ENCODE data around the gene SHLD1.
"Not testable (repeated sequence)": the region's sequence is repeated elsewhere in the genome, so short reads cannot be mapped to it uniquely, and the experiment has no call there.

SHLD1 gene

DNA sequence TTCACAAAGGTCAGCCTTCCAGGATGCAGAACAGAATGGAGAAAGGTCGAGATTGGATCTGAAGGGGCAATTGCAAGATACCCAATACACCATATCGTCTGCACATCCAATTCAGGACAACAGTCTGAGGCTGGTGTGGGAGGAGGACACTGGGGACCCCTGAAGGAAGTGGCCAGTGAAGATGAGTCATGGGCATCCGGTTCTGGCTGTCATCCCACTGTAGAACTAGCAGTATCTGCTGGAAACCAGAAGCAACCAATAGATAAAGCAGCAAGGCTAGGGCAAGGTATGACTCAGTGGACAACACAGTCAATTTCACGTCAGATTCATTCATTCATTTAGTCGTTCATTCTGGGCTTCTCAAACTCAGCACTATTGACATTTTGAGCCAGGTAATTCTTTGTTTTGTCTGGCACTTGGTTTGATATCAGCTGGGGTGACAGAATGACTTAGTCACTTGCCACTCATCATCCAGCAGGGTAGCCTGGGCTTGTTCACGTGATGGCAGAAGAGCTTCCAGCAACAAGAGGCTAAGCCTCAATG, 30.3 kb upstream of the SHLD1 start:
- H3K9me3 ChIP-seq (ENCODE audit: control insufficient read depth, insufficient read depth, low read length): no peaks in the 10 kb centered on the region
- H3K27ac ChIP-seq (ENCODE audit: low read length): no peak overlapping the region
- H3K36me3 ChIP-seq (ENCODE audit: control insufficient read depth, insufficient read depth, low read length): no peaks in the 10 kb centered on the region
- no peaks in the 10 kb centered on the region for H3K27me3 ChIP-seq (ENCODE audit: control insufficient read depth, insufficient read depth, low read length)
- DNase-seq (ENCODE audit: low read depth, low spot score): no peak
- WGBS (ENCODE audit: insufficient coverage, insufficient read length): no CpG with 5 or more reads among the region's 6 CpGs
- no peak overlapping the region for H3K4me3 ChIP-seq (ENCODE audit: low read length)
- H3K4me1 ChIP-seq (ENCODE audit: control insufficient read depth, insufficient read depth, low read length): no peaks in the 10 kb centered on the region

DNA sequence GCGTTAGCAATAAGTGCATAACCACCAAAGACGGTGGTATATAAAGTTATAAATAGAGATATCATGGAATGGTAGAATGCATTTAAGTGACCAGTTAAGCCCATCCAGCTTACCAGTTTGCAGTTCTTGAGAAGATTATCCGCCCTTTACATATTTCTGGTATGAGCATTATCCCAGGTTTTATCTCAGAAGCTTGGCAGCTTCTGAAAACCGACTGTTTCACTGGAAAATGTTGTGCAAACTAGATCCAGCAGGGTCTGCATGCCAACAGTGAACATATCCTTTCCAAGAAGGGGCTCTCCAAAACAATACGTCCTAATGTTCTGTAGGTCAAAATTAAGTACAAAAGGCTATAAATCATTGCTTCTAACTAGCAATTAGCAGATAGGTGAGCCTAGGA, 29.5 kb upstream of the SHLD1 start:
- Histone ChIP-seq H3K4me1 (ENCODE audit: control insufficient read depth, insufficient read depth, low read length) (no peaks in the 10 kb centered on the region), H3K27ac (ENCODE audit: low read length) (no peak overlapping the region), H3K36me3 (ENCODE audit: control insufficient read depth, insufficient read depth, low read length) (no peaks in the 10 kb centered on the region), H3K4me3 (ENCODE audit: low read length) (no peak overlapping the region), H3K27me3 (ENCODE audit: control insufficient read depth, insufficient read depth, low read length) (no peaks in the 10 kb centered on the region), H3K9me3 (ENCODE audit: control insufficient read depth, insufficient read depth, low read length) (no peaks in the 10 kb centered on the region)
- DNase-seq (ENCODE audit: low read depth, low spot score): no peak
- WGBS (ENCODE audit: insufficient coverage, insufficient read length): no CpG with 5 or more reads among the region's 5 CpGs

DNA sequence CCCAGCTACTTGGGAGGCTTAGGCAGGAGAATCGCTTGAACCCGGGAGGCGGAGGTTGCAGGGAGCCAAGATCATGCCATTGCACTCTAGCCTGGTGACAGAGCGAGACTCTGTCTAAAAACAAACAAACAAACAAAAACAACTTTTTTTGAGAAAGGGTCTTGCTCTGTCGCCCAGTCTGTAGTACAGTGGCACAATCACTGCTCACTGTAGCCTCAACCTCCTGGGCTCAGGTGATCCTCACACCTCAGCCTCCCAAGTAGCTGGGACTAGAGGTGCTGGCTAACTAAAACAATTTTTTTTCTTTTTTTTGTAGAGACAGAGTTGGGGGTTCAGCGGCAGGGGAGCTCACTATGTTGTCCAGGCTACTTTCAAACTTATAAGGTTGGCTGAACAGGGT, 28.8 kb upstream of the SHLD1 start:
- WGBS (ENCODE audit: insufficient coverage, insufficient read length): no CpG with 5 or more reads among the region's 6 CpGs
- H3K9me3 ChIP-seq (ENCODE audit: control insufficient read depth, insufficient read depth, low read length); H3K4me3 ChIP-seq (ENCODE audit: low read length); H3K27ac ChIP-seq (ENCODE audit: low read length); H3K27me3 ChIP-seq (ENCODE audit: control insufficient read depth, insufficient read depth, low read length); H3K36me3 ChIP-seq (ENCODE audit: control insufficient read depth, insufficient read depth, low read length); DNase-seq (ENCODE audit: low read depth, low spot score); H3K4me1 ChIP-seq (ENCODE audit: control insufficient read depth, insufficient read depth, low read length): not testable (repeated sequence)

DNA sequence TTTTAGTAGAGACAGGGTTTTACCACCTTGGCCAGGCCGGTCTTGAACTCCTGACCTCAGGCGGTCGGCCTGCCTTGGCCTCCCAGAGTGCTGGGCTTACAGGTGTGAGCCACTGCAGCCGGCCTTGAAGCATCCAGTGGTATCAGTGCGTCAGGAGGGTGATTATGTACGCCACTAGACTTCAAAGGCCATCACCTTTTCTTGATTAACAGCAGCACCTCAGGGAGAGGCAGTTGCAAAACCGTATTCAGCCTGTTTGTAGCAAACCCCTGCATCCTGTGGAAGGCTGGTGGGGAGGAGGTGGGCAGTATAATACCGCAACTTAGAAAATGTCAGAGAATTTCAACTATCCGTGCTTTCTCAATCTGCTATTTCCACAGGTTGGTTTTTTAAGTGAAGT, 27.3 kb upstream of the SHLD1 start:
- H3K4me1 ChIP-seq (ENCODE audit: control insufficient read depth, insufficient read depth, low read length): no peaks in the 10 kb centered on the region
- H3K27me3 ChIP-seq (ENCODE audit: control insufficient read depth, insufficient read depth, low read length): no peaks in the 10 kb centered on the region

DNA sequence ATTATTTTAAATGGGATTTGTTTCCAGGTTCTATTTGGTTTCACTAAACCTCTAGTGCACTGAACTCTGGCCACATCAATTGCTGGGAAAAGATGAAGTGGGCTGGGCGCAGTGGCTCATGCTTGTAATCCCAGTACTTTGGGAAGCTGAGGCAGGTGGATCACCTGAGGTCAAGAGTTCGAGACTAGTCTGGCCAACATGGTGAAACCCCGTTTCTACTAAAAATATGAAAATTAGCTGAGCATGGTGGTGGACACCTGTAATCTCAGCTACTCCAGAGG, 25.1 kb upstream of the SHLD1 start:
- not testable (repeated sequence) for H3K27me3 ChIP-seq (ENCODE audit: control insufficient read depth, insufficient read depth, low read length); H3K4me3 ChIP-seq (ENCODE audit: low read length); H3K9me3 ChIP-seq (ENCODE audit: control insufficient read depth, insufficient read depth, low read length); H3K36me3 ChIP-seq (ENCODE audit: control insufficient read depth, insufficient read depth, low read length); H3K27ac ChIP-seq (ENCODE audit: low read length); H3K4me1 ChIP-seq (ENCODE audit: control insufficient read depth, insufficient read depth, low read length); DNase-seq (ENCODE audit: low read depth, low spot score)
- no CpG with 5 or more reads among the region's 3 CpGs for WGBS (ENCODE audit: insufficient coverage, insufficient read length)

More for the DNA sequence above, 27.3 kb upstream of the SHLD1 start:
- DNase-seq (ENCODE audit: low read depth, low spot score): no peak
- Histone ChIP-seq H3K27ac (ENCODE audit: low read length) (no peak overlapping the region), H3K9me3 (ENCODE audit: control insufficient read depth, insufficient read depth, low read length) (no peaks in the 10 kb centered on the region), H3K36me3 (ENCODE audit: control insufficient read depth, insufficient read depth, low read length) (no peaks in the 10 kb centered on the region), H3K4me3 (ENCODE audit: low read length) (no peak overlapping the region)
- no CpG with 5 or more reads among the region's 9 CpGs for whole genome bisulfite sequencing (ENCODE audit: insufficient coverage, insufficient read length)

DNA sequence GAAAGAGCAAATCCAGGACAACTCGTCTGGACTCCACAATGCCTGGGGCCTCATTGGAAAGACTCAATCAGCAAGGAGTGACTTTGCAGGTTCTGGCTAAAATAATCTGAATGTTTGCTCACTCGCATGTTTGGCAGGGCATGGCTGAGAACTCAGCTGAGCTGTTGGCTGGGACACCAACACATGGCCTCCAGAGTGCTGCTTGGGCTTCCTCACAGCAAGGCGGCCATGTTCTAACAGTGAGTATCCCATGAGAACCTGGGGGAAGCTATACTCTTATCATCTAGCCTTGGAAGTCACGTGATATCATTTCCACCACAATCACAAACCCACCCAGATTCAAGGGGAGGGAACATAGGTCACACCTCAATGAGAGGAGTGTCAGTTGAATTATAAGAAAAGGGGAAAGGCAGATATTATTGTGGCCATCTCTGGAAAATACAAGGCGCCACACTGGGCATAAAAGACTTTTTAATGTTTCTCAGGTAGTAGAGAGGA, 23.1 kb upstream of the SHLD1 start:
- H3K9me3 ChIP-seq (ENCODE audit: control insufficient read depth, insufficient read depth, low read length): no peaks in the 10 kb centered on the region
- no CpG with 5 or more reads among the region's 5 CpGs for WGBS (ENCODE audit: insufficient coverage, insufficient read length)
- H3K27me3 ChIP-seq (ENCODE audit: control insufficient read depth, insufficient read depth, low read length): no peaks in the 10 kb centered on the region
- DNase-seq (ENCODE audit: low read depth, low spot score): no peak
- no peak overlapping the region for H3K4me3 ChIP-seq (ENCODE audit: low read length)
- no peaks in the 10 kb centered on the region for H3K4me1 ChIP-seq (ENCODE audit: control insufficient read depth, insufficient read depth, low read length)
- no peaks in the 10 kb centered on the region for H3K36me3 ChIP-seq (ENCODE audit: control insufficient read depth, insufficient read depth, low read length)
- no peak overlapping the region for H3K27ac ChIP-seq (ENCODE audit: low read length)

DNA sequence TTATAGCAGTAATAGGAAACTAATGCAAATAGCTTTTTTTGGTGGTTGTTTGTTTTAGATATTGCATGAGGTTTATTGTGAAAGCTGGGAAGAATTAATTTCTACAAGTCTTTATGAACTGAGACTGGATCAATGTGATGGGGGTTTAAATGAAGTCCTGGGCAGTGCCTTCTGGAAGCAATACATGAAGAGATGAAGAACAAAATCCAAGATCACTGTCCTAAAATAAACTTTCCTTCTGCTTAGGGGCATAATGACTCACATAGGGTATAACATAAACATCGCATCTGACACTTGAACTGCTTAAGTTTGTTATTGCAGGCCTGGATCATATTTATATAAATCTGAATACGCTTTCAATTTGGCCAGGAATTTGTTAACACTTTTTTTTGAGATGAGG, 20.9 kb upstream of the SHLD1 start:
- H3K36me3 ChIP-seq (ENCODE audit: control insufficient read depth, insufficient read depth, low read length): no peaks in the 10 kb centered on the region
- no peak overlapping the region for H3K4me3 ChIP-seq (ENCODE audit: low read length)
- H3K27ac ChIP-seq (ENCODE audit: low read length): no peak overlapping the region
- WGBS (ENCODE audit: insufficient coverage, insufficient read length): no CpG with 5 or more reads among the region's 2 CpGs
- no peaks in the 10 kb centered on the region for H3K9me3 ChIP-seq (ENCODE audit: control insufficient read depth, insufficient read depth, low read length)
- H3K4me1 ChIP-seq (ENCODE audit: control insufficient read depth, insufficient read depth, low read length): no peaks in the 10 kb centered on the region
- DNase-seq (ENCODE audit: low read depth, low spot score): no peak
- no peaks in the 10 kb centered on the region for H3K27me3 ChIP-seq (ENCODE audit: control insufficient read depth, insufficient read depth, low read length)

DNA sequence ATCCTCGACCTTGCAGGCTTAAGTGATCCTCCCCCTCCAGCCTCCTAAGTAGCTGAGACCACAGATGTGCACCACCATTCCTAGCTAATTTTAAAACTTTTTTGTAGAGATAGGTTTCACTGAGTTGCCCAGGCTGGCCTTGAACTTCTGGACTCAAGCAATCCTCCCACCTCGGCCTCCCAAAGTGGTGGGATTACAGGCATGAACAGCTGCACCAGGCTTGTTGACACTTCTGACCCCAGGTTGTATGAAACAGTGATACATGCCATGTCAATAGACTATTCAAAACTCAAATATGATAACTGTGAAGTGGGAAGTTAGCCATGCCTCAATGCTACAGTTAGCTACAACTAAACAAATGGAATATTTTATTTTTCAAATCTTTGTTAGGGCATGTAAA, 20.1 kb upstream of the SHLD1 start:
- Histone ChIP-seq H3K9me3 (ENCODE audit: control insufficient read depth, insufficient read depth, low read length) (no peaks in the 10 kb centered on the region), H3K27ac (ENCODE audit: low read length) (no peak overlapping the region), H3K4me1 (ENCODE audit: control insufficient read depth, insufficient read depth, low read length) (no peaks in the 10 kb centered on the region), H3K36me3 (ENCODE audit: control insufficient read depth, insufficient read depth, low read length) (no peaks in the 10 kb centered on the region), H3K4me3 (ENCODE audit: low read length) (no peak overlapping the region), H3K27me3 (ENCODE audit: control insufficient read depth, insufficient read depth, low read length) (no peaks in the 10 kb centered on the region)
- WGBS (ENCODE audit: insufficient coverage, insufficient read length): no CpG with 5 or more reads among the region's 2 CpGs
- DNase-seq (ENCODE audit: low read depth, low spot score): no peak

DNA sequence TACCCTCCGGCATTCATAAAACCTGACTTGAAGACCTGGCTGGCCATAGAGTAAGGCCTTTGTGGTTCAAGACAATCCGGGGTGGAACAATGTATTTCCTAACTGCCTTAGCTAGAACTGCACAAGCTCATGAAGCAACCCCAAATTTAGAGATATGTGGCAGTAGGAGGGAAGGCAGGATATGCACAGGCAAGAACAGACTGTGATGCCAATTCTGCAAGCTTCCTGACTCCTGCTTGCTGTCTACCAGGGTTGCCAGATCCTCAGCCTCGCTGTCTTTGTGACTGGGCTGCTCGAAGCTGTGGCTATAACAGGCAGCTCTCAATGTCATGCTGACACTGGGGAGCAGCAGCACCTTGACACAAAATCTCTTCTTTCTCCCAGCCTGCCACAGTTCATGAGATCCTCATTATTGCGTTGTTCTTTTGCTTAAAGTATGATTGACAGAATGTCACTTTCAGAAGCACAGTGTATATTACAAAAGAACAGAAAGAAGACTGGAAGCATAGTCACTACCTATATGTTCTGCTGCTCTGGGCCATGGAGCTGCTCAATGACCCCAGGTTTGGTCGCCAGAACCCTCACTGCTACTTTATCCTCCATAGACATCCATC, 18.3 kb upstream of the SHLD1 start:
- H3K36me3 ChIP-seq (ENCODE audit: control insufficient read depth, insufficient read depth, low read length): no peaks in the 10 kb centered on the region
- H3K9me3 ChIP-seq (ENCODE audit: control insufficient read depth, insufficient read depth, low read length): no peaks in the 10 kb centered on the region
- no peak overlapping the region for H3K27ac ChIP-seq (ENCODE audit: low read length)
- H3K4me3 ChIP-seq (ENCODE audit: low read length): no peak overlapping the region
- no peaks in the 10 kb centered on the region for H3K4me1 ChIP-seq (ENCODE audit: control insufficient read depth, insufficient read depth, low read length)
- DNase-seq (ENCODE audit: low read depth, low spot score): no peak
- WGBS (ENCODE audit: insufficient coverage, insufficient read length): no CpG with 5 or more reads among the region's 6 CpGs
- no peaks in the 10 kb centered on the region for H3K27me3 ChIP-seq (ENCODE audit: control insufficient read depth, insufficient read depth, low read length)

DNA sequence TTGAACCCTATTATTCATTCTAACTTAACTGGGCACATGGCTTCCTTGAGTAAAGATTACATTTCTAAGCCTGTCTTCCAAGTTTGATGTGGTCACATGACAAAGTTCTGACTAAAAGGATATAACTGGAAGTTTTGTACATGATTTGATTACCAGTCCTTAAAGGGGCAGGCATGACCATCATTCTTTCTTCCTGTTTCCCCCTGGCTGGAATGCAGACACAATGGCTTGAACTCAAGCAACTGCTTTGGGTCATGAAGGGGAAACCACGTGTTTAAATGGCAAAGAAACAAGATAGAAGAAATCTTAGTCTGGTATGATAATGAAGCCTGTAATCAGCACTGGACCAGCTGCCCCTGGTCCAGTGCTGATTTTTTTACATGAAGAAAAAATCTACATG, 15.6 kb upstream of the SHLD1 start:
- no peak overlapping the region for H3K4me3 ChIP-seq (ENCODE audit: low read length)
- DNase-seq (ENCODE audit: low read depth, low spot score): no peak
- no peaks in the 10 kb centered on the region for H3K27me3 ChIP-seq (ENCODE audit: control insufficient read depth, insufficient read depth, low read length)
- WGBS (ENCODE audit: insufficient coverage, insufficient read length): no CpG with 5 or more reads among the region's 1 CpG
- H3K27ac ChIP-seq (ENCODE audit: low read length): no peak overlapping the region
- no peaks in the 10 kb centered on the region for H3K4me1 ChIP-seq (ENCODE audit: control insufficient read depth, insufficient read depth, low read length)
- H3K9me3 ChIP-seq (ENCODE audit: control insufficient read depth, insufficient read depth, low read length): no peaks in the 10 kb centered on the region
- H3K36me3 ChIP-seq (ENCODE audit: control insufficient read depth, insufficient read depth, low read length): no peaks in the 10 kb centered on the region

DNA sequence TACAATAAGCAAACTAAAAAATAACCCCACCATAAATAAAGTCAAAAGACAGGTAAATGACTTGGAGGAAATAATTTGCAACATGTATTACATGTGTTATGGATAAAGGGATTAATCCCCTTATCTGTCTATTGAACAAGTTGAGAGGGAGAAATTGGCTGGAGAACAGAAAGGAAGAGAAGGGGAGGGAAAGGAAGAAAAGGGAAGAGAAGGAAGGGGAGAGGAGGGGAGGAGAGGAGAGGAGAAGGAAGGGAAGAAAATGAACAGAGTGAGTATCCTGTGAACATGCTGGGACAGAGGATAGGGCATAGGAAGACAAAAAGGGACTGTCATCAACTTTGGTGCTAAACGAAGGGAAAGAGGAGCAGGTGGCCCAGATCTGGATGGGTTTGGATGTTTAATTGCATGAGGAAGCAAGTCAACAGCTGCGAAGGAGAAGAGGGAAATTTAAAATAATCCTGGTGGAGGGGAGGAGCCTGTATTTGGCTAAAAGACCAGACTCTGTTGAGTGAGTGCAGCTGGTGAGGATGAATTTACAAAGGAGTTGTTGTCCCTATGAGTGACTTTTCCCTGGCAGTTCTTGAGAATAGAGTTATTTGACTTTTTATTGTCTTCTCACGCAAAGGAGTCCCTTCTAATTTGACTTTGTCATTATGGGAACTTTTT, 14.2 kb upstream of the SHLD1 start:
- no peak for DNase-seq (ENCODE audit: low read depth, low spot score)
- Histone ChIP-seq H3K36me3 (ENCODE audit: control insufficient read depth, insufficient read depth, low read length) (no peaks in the 10 kb centered on the region), H3K27me3 (ENCODE audit: control insufficient read depth, insufficient read depth, low read length) (no peaks in the 10 kb centered on the region), H3K4me3 (ENCODE audit: low read length) (no peak overlapping the region), H3K27ac (ENCODE audit: low read length) (no peak overlapping the region), H3K4me1 (ENCODE audit: control insufficient read depth, insufficient read depth, low read length) (no peaks in the 10 kb centered on the region), H3K9me3 (ENCODE audit: control insufficient read depth, insufficient read depth, low read length) (no peaks in the 10 kb centered on the region)
- WGBS (ENCODE audit: insufficient coverage, insufficient read length): no CpG with 5 or more reads among the region's 3 CpGs

Data from iPS DF 6.9 (cell line).